Dermis microvascular lymphatic vessel endothelial cell (primary cell): ENCODE measurements around the gene BICRA. TPM values are rescaled to one million over a fixed set of nuclear protein-coding genes. Genes with fewer than 3 reads are reported as not detected.
"Not testable (repeated sequence)": the region's sequence is repeated elsewhere in the genome, so short reads cannot be mapped to it uniquely, and the experiment has no call there.

ENCODE experiments used
- DNase-seq, 2 donors: peaks; one replicate each; pipeline versions ENCODE4 v3.0.0 to v3.0.0-alpha.2; 2010; ENCODE audit warnings: low read depth in 2 of 2
- total RNA-seq: library from RNA; depleted of rRNA; stranded (reverse); fragments of >200 nt; gene quantifications from 2 replicates; pipeline ENCODE4 v1.2.1, GENCODE V29; 2014

BICRA gene
- total RNA-seq, 1 donor from 2014 or later = 2.8 TPM

GRCh38 chr19:47746129-47746528 lies 137.2 kb downstream of the BICRA start:
- not testable (repeated sequence) for DNase-seq

GRCh38 chr19:47749326-47749725 lies 140.4 kb downstream of the BICRA start:
- DNase-seq = no peak

GRCh38 chr19:47750752-47751151 lies 141.8 kb downstream of the BICRA start:
- no peak for DNase-seq

- DNase-seq = no peak
These were observed 143.7 kb downstream of the BICRA start for GRCh38 chr19:47752440-47753211.

Other genes with a start within 250 kb of the BICRA start
- gene MEIS3, start 189.6 kb upstream of the BICRA start, total RNA-seq = 0.13 and 0.26 TPM in 2 replicates
- not detected in 2 replicates for gene SLC8A2, start 137.2 kb upstream of the BICRA start, total RNA-seq
- gene KPTN, start 124.9 kb upstream of the BICRA start, total RNA-seq = 4.0 and 5.3 TPM in 2 replicates
- 62.3 and 96.5 TPM in 2 replicates for gene NAPA, start 94.1 kb upstream of the BICRA start, total RNA-seq
- 0.39 and 0.63 TPM in 2 replicates for gene ZNF541, start 36.0 kb upstream of the BICRA start, total RNA-seq
- gene EHD2, start 104.3 kb downstream of the BICRA start, total RNA-seq = 73.6 and 146 TPM in 2 replicates
- gene NOP53, start 136.4 kb downstream of the BICRA start, total RNA-seq = 71.5 and 106 TPM in 2 replicates
- 200 and 277 TPM in 2 replicates for gene SELENOW, start 169.6 kb downstream of the BICRA start, total RNA-seq
- gene TPRX1, start 195.4 kb downstream of the BICRA start, total RNA-seq = not detected in 2 replicates
- not detected in 2 replicates for gene CRX, start 212.8 kb downstream of the BICRA start, total RNA-seq